GM21737 (cell line): ENCODE results near the gene RAB40C.

Source experiments
- ATAC-seq: cut with Tn5 transposase; IDR thresholded peaks from one replicate; pipeline ENCODE4 v1.9.1; 2021; ENCODE audit warnings: mild to moderate bottlenecking, moderate library complexity; ENCODE audit not compliant: unreplicated experiment

Gene RAB40C

DNA sequence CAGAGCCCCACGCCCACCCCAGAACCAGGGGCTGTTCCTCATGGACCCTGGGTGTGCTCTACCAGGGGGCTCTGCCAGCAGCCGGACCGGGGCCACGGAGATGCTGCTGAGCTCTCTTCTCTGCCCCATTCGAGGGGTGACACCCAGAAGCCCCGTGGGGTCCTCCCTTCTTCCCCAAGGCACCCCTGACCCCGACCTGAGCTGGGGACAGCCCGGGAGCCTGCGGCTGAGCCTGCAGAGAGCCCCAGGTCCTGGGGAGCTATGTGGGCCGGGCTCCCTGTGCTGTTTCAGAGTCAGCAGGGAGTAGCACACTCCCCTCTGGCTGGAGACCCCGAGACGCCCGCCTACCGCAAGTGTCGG is 30.9 kb upstream of the RAB40C start:
- ATAC-seq = no peak

DNA sequence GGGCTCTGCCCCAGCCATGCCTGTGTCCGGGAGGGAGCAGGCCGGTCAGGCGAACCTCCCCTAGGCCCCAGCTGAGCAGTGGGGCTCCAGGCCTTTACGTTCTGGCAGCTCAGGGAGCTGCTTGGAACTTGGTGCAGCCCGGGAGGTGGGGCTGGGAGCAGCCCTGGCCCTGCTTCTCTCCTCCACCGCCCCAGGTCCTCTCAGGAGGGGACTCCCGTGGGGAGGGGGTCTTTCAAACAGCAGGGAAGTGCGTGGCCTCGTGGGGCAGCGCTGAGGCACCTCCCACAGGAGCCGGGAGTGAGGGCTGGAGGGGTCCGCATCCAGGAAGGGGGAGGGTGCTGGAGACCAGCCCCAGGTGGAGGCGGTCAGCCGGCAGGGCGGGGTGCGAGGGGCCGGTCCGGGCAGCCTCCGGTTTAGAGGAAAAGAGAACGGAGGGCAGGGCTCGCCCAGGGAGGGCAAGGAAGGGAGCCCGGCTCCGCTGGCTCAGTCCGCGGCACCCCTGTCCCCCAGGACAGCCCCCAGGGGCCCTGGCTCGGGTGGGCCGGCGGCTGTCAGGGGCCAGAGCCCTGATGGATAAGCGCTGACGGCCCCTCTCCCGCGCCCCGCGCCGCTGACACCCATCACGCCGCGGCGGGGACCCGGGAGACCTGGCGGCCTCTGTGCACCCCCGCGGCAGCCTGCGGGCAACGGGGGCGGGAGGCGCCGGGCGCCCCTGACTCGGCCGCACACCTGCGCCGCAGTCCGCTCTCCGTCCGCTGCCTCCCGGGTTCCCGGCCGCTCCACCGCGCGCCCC is 30.3 kb upstream of the RAB40C start:
- ATAC-seq = no peak

DNA sequence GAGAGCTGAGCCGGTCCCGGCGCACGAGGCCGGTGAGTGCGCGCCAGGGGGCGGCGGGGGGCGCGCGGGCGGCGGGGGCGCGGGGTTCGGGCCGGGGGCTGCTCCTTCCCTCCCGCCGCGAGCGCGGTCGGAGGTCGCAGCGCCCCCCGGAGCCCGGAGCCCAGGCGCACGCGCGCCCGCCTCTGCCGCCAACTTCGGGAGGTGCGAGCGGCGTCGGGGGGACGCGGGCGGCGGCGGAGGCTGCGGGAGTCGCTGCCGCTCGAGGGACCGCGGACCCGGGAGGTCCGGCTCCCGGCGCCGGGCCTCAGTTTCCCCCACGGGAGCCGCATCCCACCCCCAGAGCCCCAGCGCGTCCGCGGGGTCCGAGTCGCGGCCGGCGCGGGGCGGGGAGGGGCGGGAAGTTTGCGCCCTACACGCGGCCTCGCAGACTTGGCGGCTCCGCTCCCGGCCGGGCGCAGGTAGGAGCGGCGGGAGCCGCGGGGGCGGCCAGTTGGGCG is 29.6 kb upstream of the RAB40C start, which contains the start of gene PRR35:
TSS of gene PRR35 (plus strand) at position 191 of the 497 bp plus-strand sequence. CDS start 2,901 bp downstream, outside the sequence.
- no peak for ATAC-seq

DNA sequence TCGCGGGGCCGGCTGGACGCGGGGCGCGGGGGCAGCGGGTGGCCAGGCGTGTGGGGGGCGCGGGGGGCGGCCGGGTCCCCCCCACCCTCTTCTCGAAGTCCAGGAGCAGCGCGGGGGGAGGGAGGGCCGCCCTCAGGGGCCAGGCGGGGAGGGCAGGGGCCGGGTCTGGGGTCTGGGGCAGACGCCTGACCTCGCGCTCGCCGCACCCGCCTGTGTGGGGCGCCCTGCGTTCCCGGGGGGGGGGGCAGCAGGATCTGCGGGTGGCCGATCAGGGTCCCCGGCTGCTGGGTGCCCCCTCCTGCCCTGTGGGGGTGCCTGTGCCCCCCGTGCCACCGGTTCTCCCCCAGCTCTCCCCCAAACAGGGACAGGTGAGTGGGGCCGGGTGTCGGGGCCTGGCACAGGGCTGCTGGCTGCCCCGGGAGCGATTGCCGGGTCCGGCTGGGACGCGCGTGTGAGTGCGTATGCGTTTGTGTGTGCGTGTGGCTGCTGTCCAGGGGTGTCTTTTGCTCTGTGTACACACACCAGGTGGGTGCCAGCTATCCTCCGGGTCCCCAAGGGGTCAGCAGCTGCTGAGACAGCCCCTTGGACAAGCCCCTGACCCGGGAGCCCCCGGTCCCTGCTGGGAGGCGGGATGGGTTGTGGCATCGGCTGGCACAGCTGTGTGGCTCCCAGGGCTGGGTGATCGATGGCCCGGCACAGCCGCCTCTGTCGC is 29.0 kb upstream of the RAB40C start:
- no peak for ATAC-seq

DNA sequence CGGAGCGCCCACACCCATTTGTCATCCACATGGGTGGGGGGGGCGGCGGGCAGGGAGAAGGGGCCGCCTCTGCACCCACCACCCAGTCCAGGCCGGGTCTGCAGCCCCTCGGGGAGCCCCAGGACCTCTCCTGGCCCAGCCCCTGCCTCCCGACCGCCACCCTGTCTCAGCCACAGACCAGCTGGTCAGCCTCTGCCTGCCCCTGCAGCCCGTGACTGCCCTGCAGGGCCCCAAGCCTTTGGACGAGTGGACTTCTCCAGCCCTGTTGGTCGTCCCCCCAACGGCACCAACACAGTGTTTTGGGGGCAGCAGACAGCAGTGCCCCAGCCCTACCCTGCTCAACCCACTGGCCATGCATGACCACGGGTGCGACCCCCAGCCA is 28.5 kb upstream of the RAB40C start:
- no peak for ATAC-seq

DNA sequence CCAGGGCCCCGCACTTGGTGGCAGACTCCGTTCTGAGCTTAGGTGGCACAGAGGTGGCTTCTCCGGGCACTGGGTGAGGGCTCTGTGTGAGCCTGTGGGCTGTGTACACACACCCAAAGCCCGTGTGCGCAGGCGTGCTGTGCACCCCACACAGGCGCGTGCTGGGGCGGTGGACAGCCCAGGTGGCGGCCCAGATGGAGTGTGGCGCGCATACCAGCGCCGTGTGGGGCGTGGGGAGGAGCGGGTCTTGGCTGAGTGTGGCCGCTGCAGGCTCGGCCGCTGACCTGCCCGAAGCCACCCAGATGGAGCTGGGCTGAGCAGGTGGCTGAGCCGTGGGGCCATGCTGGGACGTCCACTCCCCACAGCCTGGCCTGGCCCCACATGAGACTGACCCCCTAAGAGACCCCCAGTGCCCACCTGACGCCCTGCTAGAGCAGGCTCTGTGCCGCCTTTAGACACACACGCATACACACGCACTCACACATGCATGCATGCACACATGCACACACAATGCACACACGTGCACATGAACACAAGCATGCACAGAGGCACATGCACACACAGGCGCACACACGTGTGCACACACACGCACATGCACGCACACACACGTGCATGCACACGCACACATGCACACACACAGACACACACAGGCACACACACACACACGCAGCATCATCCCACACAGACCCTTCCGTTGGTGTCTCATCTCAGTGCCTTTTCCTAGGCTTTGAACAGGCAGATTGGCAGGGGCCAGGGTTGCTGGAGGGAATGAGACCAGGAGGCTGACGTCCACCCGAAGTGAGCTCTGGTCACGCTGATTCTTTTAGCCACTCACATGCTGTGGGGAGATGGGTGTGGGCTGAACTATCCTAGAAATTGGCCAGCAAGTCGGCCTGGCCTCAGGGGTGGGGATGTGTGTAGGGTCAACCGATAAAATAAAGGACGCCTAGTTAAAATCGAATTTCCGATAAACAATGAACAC is 27.6 kb upstream of the RAB40C start:
- no peak for ATAC-seq

DNA sequence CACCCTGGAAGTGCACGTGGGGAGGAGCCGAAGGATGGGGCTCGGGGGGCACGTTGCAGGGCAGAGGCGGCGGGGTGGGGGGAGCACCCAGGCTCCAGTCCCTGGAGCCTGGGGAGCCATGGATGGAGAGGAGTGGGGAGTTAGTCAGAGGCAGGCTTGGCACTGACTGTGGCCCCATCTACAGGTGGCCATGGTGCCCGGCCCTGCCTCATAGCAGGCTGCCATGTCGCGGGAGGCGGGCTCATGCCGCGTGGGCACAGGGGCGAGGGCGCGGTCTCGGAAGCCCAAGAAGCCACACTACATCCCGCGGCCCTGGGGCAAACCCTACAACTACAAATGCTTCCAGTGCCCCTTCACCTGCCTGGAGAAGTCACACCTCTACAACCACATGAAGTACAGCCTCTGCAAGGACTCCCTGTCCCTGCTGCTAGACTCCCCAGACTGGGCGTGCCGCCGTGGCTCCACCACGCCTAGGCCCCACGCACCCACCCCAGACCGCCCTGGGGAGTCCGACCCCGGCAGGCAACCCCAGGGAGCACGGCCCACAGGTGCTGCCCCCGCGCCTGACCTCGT is 26.7 kb upstream of the RAB40C start:
- no peak for ATAC-seq

DNA sequence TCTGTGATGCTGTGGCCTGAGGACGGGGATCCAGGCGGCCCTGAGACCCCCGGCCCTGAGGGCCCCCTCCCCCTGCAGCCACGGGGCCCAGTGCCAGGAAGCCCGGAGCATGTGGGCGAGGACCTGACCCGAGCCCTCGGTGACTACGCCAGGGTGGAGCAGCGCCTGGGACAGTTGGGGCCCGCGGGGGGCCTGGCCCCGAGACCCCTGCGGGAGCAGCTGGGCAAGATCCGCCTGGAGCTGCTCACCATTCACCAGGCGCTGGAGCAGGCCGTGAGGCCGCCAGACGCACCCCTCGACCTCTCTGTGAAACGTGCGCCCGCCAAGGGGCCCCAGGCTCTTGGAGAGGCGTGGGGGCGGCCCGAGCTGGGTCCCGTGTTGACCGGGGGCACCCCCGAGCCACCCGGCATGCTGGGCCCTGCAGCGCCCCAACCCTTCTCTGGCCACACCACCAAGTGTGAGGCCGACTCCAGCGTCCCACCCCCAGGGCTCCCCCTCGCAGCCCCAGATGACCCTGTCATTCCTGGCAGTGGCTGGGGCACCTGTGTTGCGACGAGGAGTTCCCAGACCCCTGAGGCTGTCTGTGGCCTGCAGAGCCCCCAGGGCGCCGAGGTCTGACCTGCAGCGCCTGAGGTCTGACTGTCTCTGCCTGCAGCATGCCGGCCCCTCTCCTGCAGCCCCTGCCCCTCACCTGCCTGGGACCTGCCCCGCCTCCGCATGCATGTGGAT is 25.0 kb upstream of the RAB40C start:
- no peak for ATAC-seq

DNA sequence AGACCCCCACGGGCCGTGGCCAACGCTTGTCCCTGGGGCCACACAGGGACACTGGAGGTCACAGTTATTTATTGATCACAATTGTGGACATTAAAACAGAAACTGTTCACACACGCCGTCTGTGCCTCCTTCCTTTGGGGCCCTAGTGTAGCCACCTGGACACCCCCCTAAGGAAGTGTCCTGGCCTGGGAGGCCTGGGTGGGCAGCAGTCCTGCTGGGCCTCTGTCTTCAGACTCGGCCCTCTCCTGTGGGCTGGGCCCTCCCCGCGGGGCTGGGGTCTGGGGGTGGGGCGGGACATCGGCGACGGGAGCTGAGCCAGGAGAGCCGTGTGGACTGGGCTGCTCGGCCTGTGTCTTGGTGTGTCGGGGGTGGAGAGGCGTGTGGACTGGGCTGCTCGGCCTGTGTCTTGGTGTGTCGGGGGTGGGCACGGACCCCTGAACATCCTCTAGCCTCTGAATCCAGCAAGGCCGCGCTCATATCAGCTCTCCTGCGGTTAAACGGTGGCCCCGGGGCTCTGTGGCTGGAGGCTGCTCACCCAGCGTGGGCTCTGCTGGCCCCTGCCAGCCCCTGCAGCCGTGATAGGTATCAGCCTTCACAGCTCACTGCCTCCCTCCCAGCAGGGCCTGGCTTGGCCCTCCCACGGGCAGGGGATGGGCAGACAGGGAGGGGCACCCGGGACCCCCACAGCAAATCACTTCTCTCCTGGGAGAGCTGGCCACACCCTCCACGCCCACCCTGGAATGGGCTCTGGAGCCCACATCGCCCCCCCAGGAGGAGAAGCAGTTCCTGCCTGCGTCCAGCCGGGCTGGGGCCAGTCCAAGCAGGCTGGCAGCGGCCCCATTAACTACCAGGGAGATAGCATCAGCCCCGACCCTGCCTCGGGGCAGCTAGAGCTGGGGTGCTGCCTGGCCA is 24.2 kb upstream of the RAB40C start:
- ATAC-seq = no peak

DNA sequence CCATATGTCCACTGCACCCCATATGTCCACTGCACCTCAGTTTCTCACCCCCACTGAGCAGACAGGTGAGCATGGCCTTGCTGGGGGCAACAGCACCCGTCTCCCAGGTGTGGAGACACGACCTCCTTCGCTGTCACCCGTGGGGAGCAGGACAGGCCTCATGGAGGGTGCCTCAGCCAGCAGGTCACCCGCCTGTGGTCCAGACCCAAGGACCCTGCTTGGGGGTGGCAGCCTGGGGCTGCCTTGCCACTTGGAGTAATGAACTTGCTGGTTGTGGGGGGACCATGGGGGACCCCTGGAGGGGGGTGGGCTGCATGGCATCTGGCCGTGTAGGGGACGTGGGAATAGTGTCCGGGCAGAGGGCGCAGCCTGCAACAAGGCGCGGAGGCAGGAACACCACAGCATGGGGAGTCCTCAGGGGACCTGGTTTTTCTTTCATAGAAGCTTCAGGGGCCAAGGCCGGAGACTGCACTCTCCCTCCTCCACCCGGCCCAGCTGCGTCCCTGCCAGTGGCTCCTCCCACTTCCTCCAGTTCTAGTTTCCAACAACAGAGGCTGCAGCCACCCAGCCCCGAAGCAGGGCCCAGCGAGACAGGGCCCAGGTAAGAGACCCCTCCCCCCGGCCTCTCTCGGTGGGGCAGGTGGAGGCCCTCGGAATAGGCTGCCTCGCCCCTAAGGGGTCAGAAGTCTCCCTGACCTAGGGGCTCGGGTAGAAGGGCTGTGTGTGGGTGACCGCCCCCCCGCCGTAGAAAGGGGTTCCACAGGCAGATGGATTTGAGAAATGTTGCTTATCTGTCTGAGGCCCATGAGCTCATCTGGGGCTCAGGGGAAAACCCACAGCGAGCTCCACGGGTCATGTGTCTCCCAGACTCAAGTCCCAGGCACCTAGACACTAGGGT is 23.1 kb upstream of the RAB40C start, which contains the start of gene NHLRC4:
TSS of gene NHLRC4 (plus strand) at position 531 of the 898 bp plus-strand sequence. CDS start 1,043 bp downstream, outside the sequence.
- no peak for ATAC-seq

DNA sequence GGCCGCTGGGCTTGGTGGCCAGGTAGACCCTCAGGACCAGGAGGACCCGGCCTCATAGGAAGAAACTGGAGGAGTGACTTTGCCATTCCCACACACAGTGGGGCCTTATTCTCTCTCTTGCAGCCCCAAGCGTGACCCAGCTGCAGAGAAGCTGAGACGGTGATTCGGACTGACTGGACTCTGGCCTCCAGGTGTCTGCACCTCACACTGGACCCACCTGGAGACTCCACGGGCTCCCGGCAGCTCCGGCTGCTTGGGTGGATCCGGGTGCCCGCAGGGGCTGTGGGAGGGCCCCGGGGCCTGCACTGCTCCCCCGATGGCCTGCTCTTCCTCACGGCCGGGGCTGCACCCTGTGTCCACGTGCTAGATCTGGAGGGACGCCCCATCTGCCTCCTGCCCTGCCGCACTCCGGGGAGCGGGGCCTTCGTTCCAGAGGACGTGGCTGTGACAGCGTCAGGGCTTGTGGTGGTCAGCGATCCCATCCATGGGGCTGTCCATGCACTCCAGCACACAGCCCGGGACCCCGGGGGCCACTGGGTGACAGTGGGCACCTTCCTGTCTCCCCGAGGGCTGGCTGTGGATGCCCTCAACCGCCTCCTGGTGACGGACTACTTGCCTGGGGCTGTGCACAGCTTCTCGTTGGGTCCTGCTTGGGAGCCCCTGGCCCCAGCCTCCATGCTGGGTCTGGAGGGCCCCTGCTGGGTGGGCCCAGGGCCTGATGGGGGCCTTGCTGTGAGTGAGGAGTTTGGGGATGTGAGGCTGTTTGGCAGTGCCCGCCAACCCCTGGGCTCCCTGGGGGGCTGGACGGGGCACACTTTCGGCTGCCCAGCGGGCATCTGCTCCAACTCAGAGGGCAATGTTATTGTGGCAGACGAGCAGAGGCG is 22.3 kb upstream of the RAB40C start:
- no peak for ATAC-seq

DNA sequence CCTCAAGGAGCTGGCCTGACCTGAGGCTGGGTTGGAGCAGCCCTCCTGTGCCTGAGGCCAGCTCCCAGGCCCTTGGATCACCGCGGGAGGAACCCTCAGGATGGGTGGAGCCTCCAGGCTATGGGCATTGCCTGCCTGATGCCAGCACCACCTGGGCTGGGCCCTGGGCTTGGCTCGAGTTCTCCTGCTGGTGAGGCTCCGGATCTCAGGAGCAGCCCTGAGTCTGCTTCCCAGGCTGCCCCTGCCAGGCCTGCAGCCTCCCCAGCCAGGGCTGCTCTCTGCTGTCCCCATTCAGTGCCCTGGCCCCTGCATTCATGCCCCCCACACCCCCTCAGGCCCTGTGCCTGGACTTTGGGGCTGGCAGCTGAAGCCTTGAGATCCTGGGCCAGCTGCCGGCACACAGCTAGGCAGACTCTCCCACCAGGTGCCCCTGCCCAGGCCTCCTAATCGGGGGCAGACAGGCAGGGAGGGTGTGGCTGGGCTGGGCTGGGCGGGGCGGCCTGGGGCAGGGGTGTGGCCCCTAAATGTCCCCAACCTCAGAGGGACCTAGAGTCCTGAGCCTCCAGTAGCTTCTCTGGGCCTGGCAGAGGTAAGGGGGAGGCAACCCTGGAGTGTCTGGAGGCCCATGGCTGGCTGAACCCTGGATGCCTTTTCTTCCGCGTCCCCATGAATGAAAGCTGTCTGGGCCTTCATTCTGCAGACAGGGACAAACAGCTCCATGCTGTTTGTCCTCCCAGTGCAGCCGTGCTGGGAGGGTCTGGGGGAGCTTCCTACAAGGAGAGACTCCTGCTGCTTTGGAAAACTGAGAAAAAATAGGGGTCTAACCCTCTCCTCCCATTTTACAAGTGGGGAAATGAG is 21.2 kb upstream of the RAB40C start:
- ATAC-seq = no peak

DNA sequence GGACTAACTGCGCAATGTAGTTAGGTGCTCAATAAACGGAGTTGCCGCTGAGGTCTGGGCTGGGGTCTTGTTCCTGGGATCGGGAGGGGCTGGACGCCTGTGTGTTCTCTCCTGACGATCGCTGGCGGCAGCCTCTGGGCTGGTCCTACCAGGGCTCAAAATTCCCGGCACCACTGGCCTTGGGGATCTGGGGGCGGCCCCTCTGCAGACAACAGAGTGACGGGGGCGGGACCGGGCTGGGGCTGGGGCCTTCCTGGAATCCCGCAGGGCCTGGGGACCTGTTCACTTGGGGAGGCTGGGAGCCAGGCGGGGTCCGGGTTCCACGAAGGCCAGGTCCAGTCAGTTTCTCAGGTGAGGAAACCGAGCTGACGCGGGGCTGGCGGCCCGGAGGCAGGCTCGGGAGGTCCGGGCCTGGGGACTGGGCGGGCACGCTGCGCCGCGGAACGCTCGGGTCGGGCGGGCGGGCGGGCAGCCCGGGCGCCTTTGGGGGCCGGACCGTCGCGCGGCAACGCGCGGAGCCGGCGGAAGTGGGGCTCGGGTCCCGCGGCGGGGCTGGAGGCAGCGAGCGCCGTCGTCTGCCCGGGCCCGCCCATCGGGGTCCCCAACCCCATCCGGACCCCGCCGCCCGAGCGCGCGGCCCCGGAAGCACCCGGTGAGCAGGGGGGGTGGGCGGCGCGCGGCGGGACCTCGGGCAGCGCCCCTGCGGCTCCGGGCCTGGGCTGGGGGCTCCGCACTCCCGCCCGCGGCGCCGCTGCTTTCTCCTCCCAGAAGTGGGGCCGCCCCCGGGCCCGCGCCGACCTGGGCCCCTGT is 20.2 kb upstream of the RAB40C start, which contains the start of gene PIGQ:
TSS of gene PIGQ (plus strand) at position 524 of the 810 bp plus-strand sequence. CDS start 4,107 bp downstream, outside the sequence.
- peak; percentile 46 for ATAC-seq

DNA sequence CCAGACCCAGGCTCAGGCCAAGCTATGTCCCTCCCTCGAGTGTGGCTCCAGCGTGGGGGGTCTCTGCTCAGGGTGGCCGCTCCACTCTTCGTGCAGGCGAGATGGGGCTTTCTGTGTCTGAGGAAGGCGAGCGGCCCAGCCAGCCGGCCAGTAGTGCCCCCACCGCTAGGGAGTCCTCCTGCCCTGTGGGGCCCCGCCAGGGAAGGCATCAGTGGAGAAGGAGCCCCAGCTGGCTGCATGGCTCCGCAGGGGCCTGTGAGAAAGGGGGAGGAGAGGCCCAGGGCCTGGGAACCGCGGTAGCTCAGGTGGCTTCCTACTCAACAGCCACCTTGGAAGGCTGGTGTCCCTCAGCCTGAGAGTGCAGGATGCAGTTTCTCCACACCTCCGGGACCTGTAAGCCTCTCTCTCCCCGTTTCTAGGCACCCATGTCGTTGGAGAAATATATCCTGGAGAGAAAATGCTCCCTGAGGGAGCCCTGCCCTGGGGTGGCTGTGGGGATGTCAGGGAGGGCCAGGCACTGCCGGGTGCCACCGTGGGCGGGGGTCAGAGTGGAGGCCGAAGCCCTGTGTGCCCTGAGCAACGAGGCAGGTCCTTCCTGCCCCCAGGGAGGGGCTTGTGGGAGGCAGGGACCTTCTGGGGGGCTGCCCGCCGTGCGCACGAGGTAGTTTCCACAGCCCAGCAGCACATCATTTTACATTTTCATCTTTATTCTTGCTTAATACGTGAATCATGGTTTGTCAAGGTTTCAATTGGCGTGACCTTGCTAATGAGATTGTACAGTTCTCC is 16.8 kb upstream of the RAB40C start:
- no peak for ATAC-seq
